ENCODE results near the gene CTNNA3.
"Not testable (repeated sequence)": the region's sequence is repeated elsewhere in the genome, so short reads cannot be mapped to it uniquely, and the experiment has no call there.

CTNNA3 gene

DNA sequence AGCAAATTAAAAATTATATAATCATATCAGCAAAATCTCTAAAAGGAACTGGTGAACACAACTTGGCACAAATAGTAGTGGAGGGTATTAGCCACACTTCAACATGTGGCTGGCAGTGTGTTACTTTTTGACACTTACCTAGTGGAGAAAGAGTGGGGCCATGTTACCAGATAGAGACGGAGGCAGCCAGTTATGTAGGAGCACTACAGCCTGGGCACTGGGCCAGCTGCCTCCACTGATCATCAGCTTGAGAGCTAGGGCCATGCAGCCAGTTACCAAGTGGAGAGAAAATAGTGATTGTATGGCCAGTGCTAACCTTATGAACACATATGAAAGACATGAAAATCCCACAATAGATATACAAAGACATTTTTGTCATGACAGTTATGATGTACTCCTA is 243.1 kb downstream of the CTNNA3 start:
- in situ Hi-C loops (cut with MboI; ENCODE audit: low sequenced_read_pairs, unreplicated experiment): no loop called here
- TF ChIP-seq, protein P1, sequence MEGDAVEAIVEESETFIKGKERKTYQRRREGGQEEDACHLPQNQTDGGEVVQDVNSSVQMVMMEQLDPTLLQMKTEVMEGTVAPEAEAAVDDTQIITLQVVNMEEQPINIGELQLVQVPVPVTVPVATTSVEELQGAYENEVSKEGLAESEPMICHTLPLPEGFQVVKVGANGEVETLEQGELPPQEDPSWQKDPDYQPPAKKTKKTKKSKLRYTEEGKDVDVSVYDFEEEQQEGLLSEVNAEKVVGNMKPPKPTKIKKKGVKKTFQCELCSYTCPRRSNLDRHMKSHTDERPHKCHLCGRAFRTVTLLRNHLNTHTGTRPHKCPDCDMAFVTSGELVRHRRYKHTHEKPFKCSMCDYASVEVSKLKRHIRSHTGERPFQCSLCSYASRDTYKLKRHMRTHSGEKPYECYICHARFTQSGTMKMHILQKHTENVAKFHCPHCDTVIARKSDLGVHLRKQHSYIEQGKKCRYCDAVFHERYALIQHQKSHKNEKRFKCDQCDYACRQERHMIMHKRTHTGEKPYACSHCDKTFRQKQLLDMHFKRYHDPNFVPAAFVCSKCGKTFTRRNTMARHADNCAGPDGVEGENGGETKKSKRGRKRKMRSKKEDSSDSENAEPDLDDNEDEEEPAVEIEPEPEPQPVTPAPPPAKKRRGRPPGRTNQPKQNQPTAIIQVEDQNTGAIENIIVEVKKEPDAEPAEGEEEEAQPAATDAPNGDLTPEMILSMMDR (IDR thresholded peaks at IDR 0.05; ENCODE audit: borderline replicate concordance, control extremely low read depth, extremely low read depth, insufficient read depth, missing control alignments): no peak
- no peak for DNase-seq (ENCODE audit: low spot score)

DNA sequence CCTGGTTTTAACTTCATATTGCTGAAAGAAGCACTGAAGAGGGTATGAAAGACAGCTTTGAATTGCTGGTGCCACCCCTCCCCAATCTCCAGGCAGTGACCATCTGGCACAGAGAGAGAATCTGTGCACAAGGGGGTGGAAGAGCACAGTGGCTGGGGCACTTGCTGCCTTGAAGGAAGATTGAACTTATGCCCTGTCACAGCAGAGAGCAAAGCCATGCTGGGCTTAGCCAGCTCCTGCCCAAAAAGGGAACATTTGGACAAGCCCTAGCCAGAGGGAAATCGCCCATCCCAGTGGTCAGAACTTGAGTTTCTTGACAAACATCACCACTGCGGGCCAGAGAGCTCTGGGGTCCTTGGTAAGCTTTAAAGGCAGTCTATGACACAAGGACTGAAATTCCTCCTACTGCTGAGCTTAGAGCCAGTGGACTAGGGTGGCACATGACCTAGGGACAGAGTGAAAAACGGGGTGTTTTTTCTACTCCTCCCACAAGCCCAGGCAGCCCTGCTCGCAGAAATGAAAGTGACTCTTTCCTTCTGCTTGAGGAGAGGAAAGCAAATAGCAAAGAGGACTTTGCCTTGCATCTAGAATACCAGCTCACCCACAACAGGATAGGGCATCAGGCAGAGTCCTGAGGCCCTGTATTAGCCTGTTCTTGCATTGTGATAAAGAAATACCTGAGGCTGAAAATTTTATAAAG is 257.2 kb downstream of the CTNNA3 start:
- in situ Hi-C loops (cut with MboI; ENCODE audit: low sequenced_read_pairs, unreplicated experiment): no loop called here
- TF ChIP-seq, protein P1 (IDR thresholded peaks at IDR 0.05; ENCODE audit: borderline replicate concordance, control extremely low read depth, extremely low read depth, insufficient read depth, missing control alignments): no peak
- DNase-seq (ENCODE audit: low spot score): no peak

DNA sequence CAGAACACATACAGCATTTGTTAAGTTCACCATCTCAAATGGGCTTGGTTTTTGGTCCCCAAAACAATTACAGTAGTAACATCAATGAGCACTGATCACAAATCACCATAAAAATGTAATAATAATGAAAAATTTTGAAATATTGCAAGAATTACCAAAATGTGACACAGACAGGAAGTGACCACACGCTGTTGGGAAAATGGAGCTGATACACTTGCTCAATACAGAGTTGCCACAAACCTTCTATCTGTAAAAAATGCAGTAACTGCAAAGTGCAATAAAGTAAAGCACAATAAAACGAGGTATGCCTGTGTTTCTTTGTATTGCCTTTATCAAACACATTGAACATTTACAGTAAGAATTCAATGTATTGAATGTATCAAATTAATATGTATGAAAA is 262.7 kb downstream of the CTNNA3 start:
- in situ Hi-C loops (cut with MboI; ENCODE audit: low sequenced_read_pairs, unreplicated experiment): no loop called here
- TF ChIP-seq, protein P1 (IDR thresholded peaks at IDR 0.05; ENCODE audit: borderline replicate concordance, control extremely low read depth, extremely low read depth, insufficient read depth, missing control alignments): no peak

DNA sequence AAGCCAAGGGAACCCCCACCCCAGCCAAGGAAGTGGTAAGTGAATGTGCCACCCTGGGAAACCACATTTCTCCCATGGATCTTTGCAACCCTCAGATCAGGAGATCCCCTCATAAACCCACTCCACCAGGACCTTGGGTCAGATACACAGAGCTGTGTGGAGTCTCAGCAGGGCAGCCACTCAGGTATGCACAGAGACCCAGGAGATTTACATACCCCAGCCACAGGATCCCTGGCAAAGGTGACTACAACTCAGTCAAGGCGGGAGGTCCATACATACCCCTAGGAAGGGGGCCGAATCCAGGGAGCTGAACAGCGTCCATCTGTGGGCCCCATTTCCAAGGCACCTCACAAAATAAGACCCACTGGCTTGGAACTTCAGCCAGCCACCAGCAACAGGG is 293.4 kb downstream of the CTNNA3 start:
- in situ Hi-C loops (cut with MboI; ENCODE audit: low sequenced_read_pairs, unreplicated experiment): no loop called here
- TF ChIP-seq, protein P1 (IDR thresholded peaks at IDR 0.05; ENCODE audit: borderline replicate concordance, control extremely low read depth, extremely low read depth, insufficient read depth, missing control alignments): no peak

More for the DNA sequence above, 262.7 kb downstream of the CTNNA3 start:
- DNase-seq (ENCODE audit: low spot score): no peak

DNA sequence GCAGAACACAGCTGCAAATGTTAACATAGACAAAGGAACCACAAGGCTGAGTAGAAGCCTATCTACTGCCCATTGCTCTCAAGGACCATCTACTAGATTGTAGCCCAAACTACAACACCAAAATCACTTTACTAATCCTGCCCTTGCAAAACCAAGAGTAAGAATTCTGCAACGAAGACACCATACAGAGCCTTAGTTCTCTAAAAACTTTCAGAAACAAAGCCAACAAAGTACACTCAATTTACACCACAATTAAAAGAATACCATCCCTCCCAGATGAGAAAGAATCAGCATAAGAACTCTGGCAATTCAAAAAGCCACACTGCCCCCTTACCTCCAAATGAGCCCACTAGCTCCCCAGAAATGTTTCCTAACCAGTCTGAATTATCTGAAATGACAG is 294.3 kb downstream of the CTNNA3 start:
- in situ Hi-C loops (cut with MboI; ENCODE audit: low sequenced_read_pairs, unreplicated experiment): no loop called here
- DNase-seq (ENCODE audit: low spot score): no peak
- TF ChIP-seq, protein P1 (IDR thresholded peaks at IDR 0.05; ENCODE audit: borderline replicate concordance, control extremely low read depth, extremely low read depth, insufficient read depth, missing control alignments): no peak

More for the DNA sequence above, 293.4 kb downstream of the CTNNA3 start:
- DNase-seq (ENCODE audit: low spot score): no peak

DNA sequence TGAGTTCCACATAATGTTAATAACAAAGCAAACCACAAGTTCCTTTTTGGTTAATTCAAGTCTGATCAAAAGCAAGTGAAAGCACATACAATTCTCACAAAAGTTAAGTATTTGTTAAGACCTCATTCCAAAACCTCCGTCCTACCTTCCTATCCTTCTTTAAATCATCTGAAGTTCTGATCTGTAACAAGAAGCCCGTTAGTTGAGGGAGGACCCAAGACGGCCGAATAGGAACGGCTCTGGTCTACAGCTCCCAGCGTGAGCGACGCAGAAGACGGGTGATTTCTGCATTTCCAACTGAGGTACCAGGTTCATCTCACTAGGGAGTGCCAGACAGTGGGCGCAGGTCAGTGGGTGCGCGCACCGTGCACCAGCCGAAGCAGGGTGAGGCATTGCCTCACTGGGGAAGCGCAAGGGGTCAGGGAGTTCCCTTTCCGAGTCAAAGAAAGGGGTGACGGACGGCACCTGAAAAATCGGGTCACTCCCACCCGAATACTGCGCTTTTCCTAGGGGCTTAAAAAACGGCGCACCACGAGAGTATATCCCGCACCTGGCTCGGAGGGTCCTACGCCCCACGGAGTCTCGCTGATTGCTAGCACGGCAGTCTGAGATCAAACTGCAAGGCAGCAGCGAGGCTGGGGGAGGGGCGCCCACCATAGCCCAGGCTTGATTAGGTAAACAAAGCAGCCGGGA is 309.0 kb downstream of the CTNNA3 start:
- DNase-seq (ENCODE audit: low spot score); in situ Hi-C loops (cut with MboI; ENCODE audit: low sequenced_read_pairs, unreplicated experiment): not testable (repeated sequence)

DNA sequence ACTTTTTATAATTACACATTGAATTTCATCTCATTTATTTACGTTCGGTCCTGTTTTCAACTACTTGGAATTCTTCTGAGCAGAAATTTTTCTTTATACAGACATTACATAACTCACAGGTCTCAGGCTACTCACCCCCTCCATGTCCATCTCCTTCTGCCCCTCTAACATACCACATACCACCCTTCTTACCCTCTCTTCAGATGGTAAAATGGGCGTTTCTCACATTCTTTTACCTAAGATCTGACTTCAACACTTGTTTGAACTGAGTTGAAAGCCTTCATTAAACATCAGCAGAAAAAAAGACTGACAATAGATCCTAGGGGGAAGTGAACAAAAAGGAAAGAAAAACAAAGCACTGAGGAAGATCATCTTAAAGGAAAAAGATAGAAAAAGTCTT is 309.7 kb downstream of the CTNNA3 start:
- DNase-seq (ENCODE audit: low spot score): no peak
- TF ChIP-seq, protein P1 (IDR thresholded peaks at IDR 0.05; ENCODE audit: borderline replicate concordance, control extremely low read depth, extremely low read depth, insufficient read depth, missing control alignments): no peak
- in situ Hi-C loops (cut with MboI; ENCODE audit: low sequenced_read_pairs, unreplicated experiment): no loop called here

Measured in GM13976 (cell line).